HEK293 (cell line): ENCODE measurements around the gene XPO4.
A peak's percentile ranks its signal among the peaks of the same experiment; 100 is the strongest.

Experiments used
- KLF16 ChIP-seq: fragments of 450-650 bp; formaldehyde crosslinking; IDR thresholded peaks from 2 replicates; pipeline ENCODE4 v1.5.1; 2017; ENCODE audit warnings: missing biosample characterization, missing genetic modification characterization
- PRDM10 ChIP-seq: fragments of 450-650 bp; formaldehyde crosslinking; IDR thresholded peaks from 2 replicates; pipeline ENCODE4 v1.5.1; 2016; ENCODE audit warnings: missing biosample characterization, missing genetic modification characterization
- SCRT2 ChIP-seq: fragments of 450-650 bp; formaldehyde crosslinking; IDR thresholded peaks from 2 replicates; pipeline ENCODE4 v1.5.1; 2016; ENCODE audit warnings: missing biosample characterization, missing genetic modification characterization
- SP2 ChIP-seq: fragments of 450-650 bp; formaldehyde crosslinking; IDR thresholded peaks from 2 replicates; pipeline ENCODE4 v1.5.1; 2016; ENCODE audit warnings: missing biosample characterization, missing genetic modification characterization
- TRIM28 ChIP-seq: IDR thresholded peaks from 2 replicates; pipeline ENCODE4 v1.6.1; 2011; ENCODE audit warnings: low read length, control low read depth, borderline replicate concordance
- YY2 ChIP-seq: fragments of 450-650 bp; formaldehyde crosslinking; IDR thresholded peaks from 2 replicates; pipeline ENCODE4 v1.5.1; 2016; ENCODE audit warnings: missing biosample characterization, missing genetic modification characterization
- ZBTB20 ChIP-seq: fragments of 450-650 bp; formaldehyde crosslinking; IDR thresholded peaks from 2 replicates; pipeline ENCODE4 v1.5.1; 2016; ENCODE audit warnings: missing biosample characterization, missing genetic modification characterization
- ZIC2 ChIP-seq: fragments of 450-650 bp; formaldehyde crosslinking; IDR thresholded peaks from 2 replicates; pipeline ENCODE4 v1.5.1; 2016; ENCODE audit warnings: missing biosample characterization, missing genetic modification characterization
- ZNF155 ChIP-seq: fragments of 450-650 bp; formaldehyde crosslinking; IDR thresholded peaks from 2 replicates; pipeline ENCODE4 v1.5.1; 2016; ENCODE audit warnings: missing biosample characterization, missing genetic modification characterization
- ZNF174 ChIP-seq: fragments of 450-650 bp; formaldehyde crosslinking; IDR thresholded peaks from 2 replicates; pipeline ENCODE4 v1.5.0; 2017; ENCODE audit warnings: missing biosample characterization, mild to moderate bottlenecking, missing genetic modification characterization
- ZNF175 ChIP-seq: fragments of 450-650 bp; formaldehyde crosslinking; IDR thresholded peaks from 2 replicates; pipeline ENCODE4 v1.5.1; 2016; ENCODE audit warnings: missing biosample characterization, missing genetic modification characterization
- ZNF19 ChIP-seq: fragments of 450-650 bp; formaldehyde crosslinking; IDR thresholded peaks from 2 replicates; pipeline ENCODE4; 2016; ENCODE audit warnings: missing biosample characterization, missing genetic modification characterization, low read depth
- ZNF423 ChIP-seq: fragments of 450-650 bp; formaldehyde crosslinking; IDR thresholded peaks from 2 replicates; pipeline ENCODE4 v1.5.1; 2016; ENCODE audit warnings: missing biosample characterization, missing genetic modification characterization
- ZNF48 ChIP-seq: fragments of 450-650 bp; formaldehyde crosslinking; IDR thresholded peaks from 2 replicates; pipeline ENCODE4 v1.5.1; 2016; ENCODE audit warnings: missing biosample characterization, missing genetic modification characterization
- ZNF501 ChIP-seq: fragments of 450-650 bp; formaldehyde crosslinking; IDR thresholded peaks from 2 replicates; pipeline ENCODE4 v1.5.1; 2016; ENCODE audit warnings: missing biosample characterization, missing genetic modification characterization
- ZNF518A ChIP-seq: fragments of 450-650 bp; formaldehyde crosslinking; conservative IDR thresholded peaks from 2 replicates; pipeline ENCODE4 v1.5.1; 2016; ENCODE audit warnings: low read depth, missing biosample characterization, missing genetic modification characterization
- ZNF521 ChIP-seq: fragments of 450-650 bp; formaldehyde crosslinking; IDR thresholded peaks from 2 replicates; pipeline ENCODE4 v1.5.1; 2017; ENCODE audit warnings: missing biosample characterization, mild to moderate bottlenecking, missing genetic modification characterization
- ZNF558 ChIP-seq: fragments of 450-650 bp; formaldehyde crosslinking; IDR thresholded peaks from 2 replicates; pipeline ENCODE4 v1.5.1; 2016; ENCODE audit warnings: missing biosample characterization, missing genetic modification characterization
- ZNF561 ChIP-seq: fragments of 450-650 bp; IDR thresholded peaks from 2 replicates; pipeline ENCODE4 v1.5.1; 2018; ENCODE audit warnings: missing biosample characterization, missing genetic modification characterization, borderline replicate concordance
- ZNF660 ChIP-seq: fragments of 450-650 bp; IDR thresholded peaks from 2 replicates; pipeline ENCODE4 v1.5.1; 2018; ENCODE audit warnings: missing biosample characterization, mild to moderate bottlenecking, missing genetic modification characterization
- ZNF747 ChIP-seq: fragments of 450-650 bp; formaldehyde crosslinking; IDR thresholded peaks from 2 replicates; pipeline ENCODE4 v1.5.1; 2016; ENCODE audit warnings: missing biosample characterization, missing genetic modification characterization
- ZNF830 ChIP-seq: fragments of 450-650 bp; IDR thresholded peaks from 2 replicates; pipeline ENCODE4 v1.5.0; 2018; ENCODE audit warnings: missing biosample characterization, missing genetic modification characterization, low read depth, mild to moderate bottlenecking, moderate library complexity
- TF ChIP-seq, protein P1 (sequence below): fragments of 450-650 bp; formaldehyde crosslinking; IDR thresholded peaks from 2 replicates; pipeline ENCODE4 v1.5.1; 2016; ENCODE audit warnings: missing biosample characterization, missing genetic modification characterization
- TF ChIP-seq, protein P2 (sequence below): fragments of 450-650 bp; formaldehyde crosslinking; IDR thresholded peaks from 2 replicates; pipeline ENCODE4 v1.5.1; 2017; ENCODE audit warnings: missing biosample characterization, missing genetic modification characterization
- TF ChIP-seq, protein P3 (sequence below): fragments of 450-650 bp; formaldehyde crosslinking; IDR thresholded peaks from 2 replicates; pipeline ENCODE4 v1.5.1; 2016; ENCODE audit warnings: missing biosample characterization, missing genetic modification characterization

Gene XPO4

GRCh38 chr13:20902438-20903163 is at the start of gene XPO4 (continued):
- TF ChIP-seq, protein P1, sequence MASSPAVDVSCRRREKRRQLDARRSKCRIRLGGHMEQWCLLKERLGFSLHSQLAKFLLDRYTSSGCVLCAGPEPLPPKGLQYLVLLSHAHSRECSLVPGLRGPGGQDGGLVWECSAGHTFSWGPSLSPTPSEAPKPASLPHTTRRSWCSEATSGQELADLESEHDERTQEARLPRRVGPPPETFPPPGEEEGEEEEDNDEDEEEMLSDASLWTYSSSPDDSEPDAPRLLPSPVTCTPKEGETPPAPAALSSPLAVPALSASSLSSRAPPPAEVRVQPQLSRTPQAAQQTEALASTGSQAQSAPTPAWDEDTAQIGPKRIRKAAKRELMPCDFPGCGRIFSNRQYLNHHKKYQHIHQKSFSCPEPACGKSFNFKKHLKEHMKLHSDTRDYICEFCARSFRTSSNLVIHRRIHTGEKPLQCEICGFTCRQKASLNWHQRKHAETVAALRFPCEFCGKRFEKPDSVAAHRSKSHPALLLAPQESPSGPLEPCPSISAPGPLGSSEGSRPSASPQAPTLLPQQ: no peak
- TF ChIP-seq KLF16 (tag by site-specific recombination) (peak; percentile 55), ZNF518A (tag by site-specific recombination) (no peak), ZNF558 (tag by site-specific recombination) (no peak), PRDM10 (tag by site-specific recombination) (no peak), ZNF174 (no peak), ZNF501 (tag by site-specific recombination) (no peak; the same call in 1 of the 2 replicates), ZNF155 (tag by site-specific recombination) (no peak), SCRT2 (tag by site-specific recombination) (no peak), SP2 (0 out of 2 replicates have a peak, but pooled peaks have one; percentile 6), ZNF830 (no peak), YY2 (tag by site-specific recombination) (peak; percentile 87), ZNF521 (no peak), ZNF747 (tag by site-specific recombination) (no peak), ZIC2 (tag by site-specific recombination) (peak; percentile 37), TRIM28 (no peak), ZNF561 (tag by site-specific recombination) (no peak), ZNF423 (tag by site-specific recombination) (no peak), ZBTB20 (tag by site-specific recombination) (0 out of 2 replicates have a peak, but pooled peaks have one; percentile 6), ZNF19 (tag by site-specific recombination) (no peak), ZNF660 (tag by site-specific recombination) (0 out of 2 replicates have a peak, but pooled peaks have one; percentile 59), ZNF175 (tag by site-specific recombination) (no peak), ZNF48 (tag by site-specific recombination) (no peak)
- TF ChIP-seq, protein P2, sequence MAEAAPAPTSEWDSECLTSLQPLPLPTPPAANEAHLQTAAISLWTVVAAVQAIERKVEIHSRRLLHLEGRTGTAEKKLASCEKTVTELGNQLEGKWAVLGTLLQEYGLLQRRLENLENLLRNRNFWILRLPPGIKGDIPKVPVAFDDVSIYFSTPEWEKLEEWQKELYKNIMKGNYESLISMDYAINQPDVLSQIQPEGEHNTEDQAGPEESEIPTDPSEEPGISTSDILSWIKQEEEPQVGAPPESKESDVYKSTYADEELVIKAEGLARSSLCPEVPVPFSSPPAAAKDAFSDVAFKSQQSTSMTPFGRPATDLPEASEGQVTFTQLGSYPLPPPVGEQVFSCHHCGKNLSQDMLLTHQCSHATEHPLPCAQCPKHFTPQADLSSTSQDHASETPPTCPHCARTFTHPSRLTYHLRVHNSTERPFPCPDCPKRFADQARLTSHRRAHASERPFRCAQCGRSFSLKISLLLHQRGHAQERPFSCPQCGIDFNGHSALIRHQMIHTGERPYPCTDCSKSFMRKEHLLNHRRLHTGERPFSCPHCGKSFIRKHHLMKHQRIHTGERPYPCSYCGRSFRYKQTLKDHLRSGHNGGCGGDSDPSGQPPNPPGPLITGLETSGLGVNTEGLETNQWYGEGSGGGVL: no peak
- TF ChIP-seq, protein P3, sequence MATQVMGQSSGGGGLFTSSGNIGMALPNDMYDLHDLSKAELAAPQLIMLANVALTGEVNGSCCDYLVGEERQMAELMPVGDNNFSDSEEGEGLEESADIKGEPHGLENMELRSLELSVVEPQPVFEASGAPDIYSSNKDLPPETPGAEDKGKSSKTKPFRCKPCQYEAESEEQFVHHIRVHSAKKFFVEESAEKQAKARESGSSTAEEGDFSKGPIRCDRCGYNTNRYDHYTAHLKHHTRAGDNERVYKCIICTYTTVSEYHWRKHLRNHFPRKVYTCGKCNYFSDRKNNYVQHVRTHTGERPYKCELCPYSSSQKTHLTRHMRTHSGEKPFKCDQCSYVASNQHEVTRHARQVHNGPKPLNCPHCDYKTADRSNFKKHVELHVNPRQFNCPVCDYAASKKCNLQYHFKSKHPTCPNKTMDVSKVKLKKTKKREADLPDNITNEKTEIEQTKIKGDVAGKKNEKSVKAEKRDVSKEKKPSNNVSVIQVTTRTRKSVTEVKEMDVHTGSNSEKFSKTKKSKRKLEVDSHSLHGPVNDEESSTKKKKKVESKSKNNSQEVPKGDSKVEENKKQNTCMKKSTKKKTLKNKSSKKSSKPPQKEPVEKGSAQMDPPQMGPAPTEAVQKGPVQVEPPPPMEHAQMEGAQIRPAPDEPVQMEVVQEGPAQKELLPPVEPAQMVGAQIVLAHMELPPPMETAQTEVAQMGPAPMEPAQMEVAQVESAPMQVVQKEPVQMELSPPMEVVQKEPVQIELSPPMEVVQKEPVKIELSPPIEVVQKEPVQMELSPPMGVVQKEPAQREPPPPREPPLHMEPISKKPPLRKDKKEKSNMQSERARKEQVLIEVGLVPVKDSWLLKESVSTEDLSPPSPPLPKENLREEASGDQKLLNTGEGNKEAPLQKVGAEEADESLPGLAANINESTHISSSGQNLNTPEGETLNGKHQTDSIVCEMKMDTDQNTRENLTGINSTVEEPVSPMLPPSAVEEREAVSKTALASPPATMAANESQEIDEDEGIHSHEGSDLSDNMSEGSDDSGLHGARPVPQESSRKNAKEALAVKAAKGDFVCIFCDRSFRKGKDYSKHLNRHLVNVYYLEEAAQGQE: peak; percentile 82
